Measurements from ENCODE around the gene BBS10. TPM values are rescaled to one million over a fixed set of nuclear protein-coding genes. Genes with fewer than 3 reads are reported as not detected.

The BBS10 gene
- total RNA-seq, 1 donor from 2014 or later = 6.5 TPM

GRCh38 chr12:76307083-76307482 is 41.1 kb downstream of the BBS10 start:
- no peak overlapping the region for H3K4me3 Mint-ChIP-seq (ENCODE audit: unreplicated experiment)
- no peak for TF ChIP-seq CTCF (IDR thresholded peaks at IDR 0.05; ENCODE audit: unreplicated experiment)
- H3K27me3 Mint-ChIP-seq (ENCODE audit: unreplicated experiment) = peaks cover 1% of the 10 kb centered on the region

DNA sequence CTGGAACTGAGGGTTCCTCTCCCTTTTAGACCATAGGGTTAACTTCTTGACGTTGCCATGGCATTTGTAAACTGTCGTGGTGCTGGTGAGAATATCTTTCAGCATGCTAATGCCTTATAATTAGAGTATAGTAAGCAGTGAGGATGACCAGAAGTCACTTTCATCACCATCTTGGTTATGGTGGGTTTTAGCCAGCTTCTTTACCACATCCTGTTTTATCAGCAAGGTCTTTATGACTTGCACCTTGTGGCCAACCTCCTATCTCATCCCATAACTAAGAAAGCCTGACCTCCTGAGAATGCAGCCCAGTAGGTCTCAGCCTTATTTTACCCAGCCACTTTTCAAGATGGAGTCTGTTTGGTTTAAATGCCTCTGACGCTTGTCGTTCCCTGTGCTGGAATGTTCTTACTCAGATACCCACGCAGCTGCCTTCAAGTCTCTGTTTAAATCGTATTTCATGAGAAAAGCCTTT is 44.2 kb downstream of the BBS10 start:
- peaks cover 1% of the 10 kb centered on the region for H3K27me3 Mint-ChIP-seq (ENCODE audit: unreplicated experiment)
- no peak for TF ChIP-seq CTCF (IDR thresholded peaks at IDR 0.05; ENCODE audit: unreplicated experiment)
- H3K27ac Mint-ChIP-seq (ENCODE audit: unreplicated experiment) = no peak overlapping the region
- no peak for DNase-seq (ENCODE audit: low spot score)
- no peaks in the 10 kb centered on the region for H3K9me3 Mint-ChIP-seq (ENCODE audit: unreplicated experiment)
- H3K4me1 Mint-ChIP-seq (ENCODE audit: unreplicated experiment) = peaks cover 9% of the 10 kb centered on the region
- H3K4me3 Mint-ChIP-seq (ENCODE audit: unreplicated experiment) = no peak overlapping the region
- no peaks in the 10 kb centered on the region for H3K36me3 Mint-ChIP-seq (ENCODE audit: low read depth, unreplicated experiment)

More at GRCh38 chr12:76307083-76307482, 41.1 kb downstream of the BBS10 start:
- Mint-ChIP-seq H3K27ac (ENCODE audit: unreplicated experiment) (no peak overlapping the region), H3K4me1 (ENCODE audit: unreplicated experiment) (peaks cover 7% of the 10 kb centered on the region), H3K9me3 (ENCODE audit: unreplicated experiment) (no peaks in the 10 kb centered on the region), H3K36me3 (ENCODE audit: low read depth, unreplicated experiment) (no peaks in the 10 kb centered on the region)
- DNase-seq (ENCODE audit: low spot score) = no peak

DNA sequence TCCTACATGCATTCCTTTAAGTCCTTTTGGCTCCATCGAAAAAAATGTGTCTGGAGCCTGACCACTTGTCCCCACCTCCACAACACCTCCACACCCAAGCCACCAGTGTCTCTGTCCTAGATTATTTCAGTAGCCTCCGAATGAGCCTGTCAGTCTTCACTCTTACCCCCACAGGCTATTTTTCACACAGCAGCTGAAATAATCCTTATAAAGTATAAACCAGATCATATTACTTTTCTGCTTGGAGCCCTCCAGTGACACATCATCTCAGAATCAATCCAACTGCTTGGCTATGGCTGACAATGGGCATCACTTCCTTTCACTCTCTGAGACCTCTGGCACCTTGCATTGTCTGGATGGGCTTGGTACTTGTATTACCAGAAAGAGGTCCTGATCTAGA is 44.9 kb downstream of the BBS10 start:
- TF ChIP-seq CTCF (IDR thresholded peaks at IDR 0.05; ENCODE audit: unreplicated experiment) = no peak
- DNase-seq (ENCODE audit: low spot score) = no peak
- H3K4me3 Mint-ChIP-seq (ENCODE audit: unreplicated experiment) = no peak overlapping the region
- no peaks in the 10 kb centered on the region for H3K36me3 Mint-ChIP-seq (ENCODE audit: low read depth, unreplicated experiment)
- H3K27me3 Mint-ChIP-seq (ENCODE audit: unreplicated experiment) = peaks cover 1% of the 10 kb centered on the region
- peaks cover 5% of the 10 kb centered on the region for H3K4me1 Mint-ChIP-seq (ENCODE audit: unreplicated experiment)
- H3K9me3 Mint-ChIP-seq (ENCODE audit: unreplicated experiment) = no peaks in the 10 kb centered on the region
- H3K27ac Mint-ChIP-seq (ENCODE audit: unreplicated experiment) = no peak overlapping the region

DNA sequence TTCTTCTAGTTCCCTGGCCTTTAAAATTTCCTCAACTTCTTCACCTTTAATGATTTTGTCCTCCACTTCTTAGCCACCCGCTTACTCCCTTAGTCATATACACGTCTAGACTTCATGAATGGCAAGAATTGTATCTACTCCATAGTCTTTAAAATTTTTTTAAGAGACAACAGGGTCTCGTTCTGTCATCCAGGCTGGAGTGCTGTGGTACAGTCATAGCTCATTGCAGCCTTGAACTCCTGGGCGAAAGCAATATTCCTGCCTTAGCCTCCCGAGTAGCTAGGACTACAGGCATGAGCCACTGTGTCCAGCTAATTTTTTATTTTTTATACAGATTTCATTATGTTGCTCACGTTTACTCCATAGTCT is 47.9 kb downstream of the BBS10 start:
- no peaks in the 10 kb centered on the region for H3K36me3 Mint-ChIP-seq (ENCODE audit: low read depth, unreplicated experiment)
- no peaks in the 10 kb centered on the region for H3K9me3 Mint-ChIP-seq (ENCODE audit: unreplicated experiment)
- H3K4me3 Mint-ChIP-seq (ENCODE audit: unreplicated experiment) = no peak overlapping the region
- peaks cover 1% of the 10 kb centered on the region for H3K27me3 Mint-ChIP-seq (ENCODE audit: unreplicated experiment)
- no peak for TF ChIP-seq CTCF (IDR thresholded peaks at IDR 0.05; ENCODE audit: unreplicated experiment)
- H3K4me1 Mint-ChIP-seq (ENCODE audit: unreplicated experiment) = peaks cover 3% of the 10 kb centered on the region
- no peak for DNase-seq (ENCODE audit: low spot score)
- H3K27ac Mint-ChIP-seq (ENCODE audit: unreplicated experiment) = no peak overlapping the region

DNA sequence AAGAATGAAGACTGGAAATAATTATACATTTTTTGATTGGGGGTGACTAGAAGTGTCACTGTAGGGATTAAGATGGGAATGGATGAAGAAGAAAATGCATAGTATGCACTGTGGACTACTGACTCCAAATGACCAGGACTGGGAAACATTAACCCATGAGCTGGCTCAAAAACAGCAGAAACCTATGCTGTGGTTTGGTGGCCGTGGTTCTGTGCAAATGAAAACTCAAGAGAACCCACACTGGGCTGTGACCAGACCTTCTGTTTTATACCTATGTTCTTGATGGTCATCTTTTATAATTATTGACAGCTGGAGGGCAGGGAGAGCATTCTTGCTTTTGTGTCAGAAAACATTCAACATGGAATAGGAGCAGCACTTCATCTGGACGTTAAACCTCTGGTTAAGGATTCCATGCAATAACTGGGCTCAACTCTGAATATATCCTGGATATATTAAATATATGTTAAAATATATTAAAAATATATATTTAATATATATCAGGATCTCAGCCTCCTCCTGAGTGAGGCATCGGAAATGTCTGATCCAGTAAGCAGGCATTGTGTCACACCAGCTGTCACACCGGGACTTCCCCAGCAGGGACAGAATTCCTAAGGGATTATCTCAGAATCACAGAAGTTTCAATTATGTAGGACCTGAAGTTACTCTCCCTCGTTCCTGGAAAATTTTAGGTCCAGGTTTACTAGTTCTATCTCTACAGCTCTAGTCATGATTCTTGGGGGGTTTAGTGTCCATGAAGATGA is 48.5 kb downstream of the BBS10 start:
- Mint-ChIP-seq H3K4me3 (ENCODE audit: unreplicated experiment) (no peak overlapping the region), H3K27ac (ENCODE audit: unreplicated experiment) (no peak overlapping the region), H3K9me3 (ENCODE audit: unreplicated experiment) (no peaks in the 10 kb centered on the region), H3K27me3 (ENCODE audit: unreplicated experiment) (peaks cover 1% of the 10 kb centered on the region), H3K4me1 (ENCODE audit: unreplicated experiment) (peaks cover 3% of the 10 kb centered on the region), H3K36me3 (ENCODE audit: low read depth, unreplicated experiment) (no peaks in the 10 kb centered on the region)
- no peak for DNase-seq (ENCODE audit: low spot score)
- TF ChIP-seq CTCF (IDR thresholded peaks at IDR 0.05; ENCODE audit: unreplicated experiment) = no peak

Measured in endothelial cell (in vitro differentiated cells).